ENCODE results near the gene PPP6R3. TPM values are rescaled to one million over a fixed set of nuclear protein-coding genes. Genes with fewer than 3 reads are reported as not detected.

The PPP6R3 gene
- total and polyA plus RNA-seq, 2 of the 8 experiments (the other 6 are each of a cell fraction or from before 2014, with no cell fraction given), result 44.6 to 150 TPM

DNA sequence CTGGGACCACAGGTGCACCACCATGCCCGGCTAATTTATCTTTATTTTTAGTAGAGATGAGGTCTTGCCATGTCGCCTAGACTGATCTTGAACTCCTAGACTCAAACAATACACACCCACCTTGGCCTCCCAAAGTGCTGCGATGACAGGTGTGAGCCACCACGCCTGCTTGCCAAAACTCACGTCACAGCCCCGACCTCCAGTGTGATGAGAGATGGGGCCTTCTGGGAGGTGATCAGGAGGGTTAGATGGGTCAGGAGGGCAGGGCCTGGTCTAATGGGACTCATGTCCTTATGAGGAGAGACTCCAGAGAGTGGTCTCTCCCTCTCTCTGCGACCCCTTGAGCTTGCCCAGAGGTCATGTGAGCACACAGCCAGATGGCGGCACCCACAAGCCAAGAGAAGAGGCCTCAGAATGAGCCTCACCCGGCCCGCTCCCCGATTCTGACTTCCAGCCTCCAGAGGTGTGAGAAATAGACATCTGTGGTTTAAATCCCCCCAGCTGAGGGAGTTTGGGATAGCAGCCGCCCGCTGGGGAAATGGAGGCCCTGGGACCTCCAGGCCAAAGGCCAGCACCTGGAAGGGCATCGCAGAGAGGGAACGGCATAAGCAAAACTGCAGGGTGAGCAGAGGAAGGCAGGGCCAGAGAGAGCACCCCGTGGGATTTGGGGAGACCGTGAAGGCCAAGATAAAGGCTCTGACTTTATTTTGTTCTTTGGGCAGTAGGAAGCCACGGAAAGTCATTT, 199.7 kb downstream of the PPP6R3 start:
- Histone ChIP-seq H2BK5ac (ENCODE audit: low read depth, low read length) (no peak overlapping the region), H3K14ac (ENCODE audit: insufficient read length) (no peak overlapping the region), H4K5ac (ENCODE audit: insufficient read length, low read depth, low read length) (no peak overlapping the region), H2BK20ac (ENCODE audit: low read length) (no peak overlapping the region), H4K20me1 (replicated peaks in 1 of 2; ENCODE audit: control insufficient read depth in 1 of 2, insufficient read depth in 2 of 2, low read length in 2 of 2) (no peaks in the 10 kb centered on the region), H4K8ac (ENCODE audit: extremely low read depth, insufficient read depth, low read length) (no peak overlapping the region), H3K23me2 (ENCODE audit: low read depth, low read length) (no peaks in the 10 kb centered on the region), H3K27me3 (replicated peaks in 1 of 4; ENCODE audit: control insufficient read depth in 3 of 4, extremely low read depth in 1 of 4, insufficient read depth in 3 of 4, low read length in 3 of 4) (no peaks in the 10 kb centered on the region), H3K9me3 (ENCODE audit: insufficient read depth in 2 of 2, low read depth in 1 of 2, low read length in 1 of 2) (peaks cover 0 to 1% of the 10 kb centered on the region in 2 experiments; a peak in 1 of 4 replicates), H2BK15ac (ENCODE audit: low read length) (no peak overlapping the region; the same call in 1 of the 2 replicates), H3K79me1 (ENCODE audit: low read depth, low read length) (no peaks in the 10 kb centered on the region), H3K79me2 (ENCODE audit: control insufficient read depth in 1 of 2, insufficient read depth in 2 of 2, low read length in 2 of 2) (no peaks in the 10 kb centered on the region), H3K4me3 (ENCODE audit: extremely low read depth in 1 of 4, insufficient read depth in 2 of 4, low read depth in 3 of 4, low read length in 4 of 4) (no peak overlapping the region), H3K9ac (replicated peaks in 1 of 4; ENCODE audit: extremely low read depth in 1 of 4, low read depth in 3 of 4, low read length in 3 of 4) (no peak overlapping the region), H4K91ac (replicated peaks; ENCODE audit: insufficient read length, low read length) (no peak overlapping the region), H3K23ac (ENCODE audit: insufficient read length) (no peak overlapping the region), H2BK120ac (replicated peaks; ENCODE audit: low read depth, low read length) (no peak overlapping the region), H2AK5ac (ENCODE audit: low read depth, low read length) (no peak overlapping the region), H3K4me2 (ENCODE audit: insufficient read depth in 1 of 2, low read depth in 2 of 2, low read length in 2 of 2) (no peak overlapping the region), H3K4ac (replicated peaks; ENCODE audit: insufficient read length, low read depth, low read length) (no peak overlapping the region), H3K4me1 (replicated peaks in 1 of 4; ENCODE audit: control insufficient read depth in 3 of 4, insufficient read depth in 4 of 4, low read length in 3 of 4) (no peaks in the 10 kb centered on the region), H3K36me3 (ENCODE audit: control insufficient read depth in 2 of 4, insufficient read depth in 4 of 4, low read length in 3 of 4) (no peaks in the 10 kb centered on the region), H2AFZ (ENCODE audit: low read length) (no peak overlapping the region), H2BK12ac (ENCODE audit: low read depth, low read length) (no peak overlapping the region), H3K56ac (replicated peaks; ENCODE audit: insufficient read length, low read depth, low read length) (no peak overlapping the region), H3K18ac (ENCODE audit: extremely low read depth, low read length) (no peak overlapping the region), H3K27ac (ENCODE audit: low read depth, low read length) (no peak overlapping the region)
- POLR2A ChIA-PET (ENCODE audit: partially characterized antibody), result interaction anchor here (1.0 to 1.1 kb wide), 2 partner anchors 10 to 11 kb away, joined by 3 read pairs; no protein-coding TSS in a partner anchor
- no peak for FAIRE-seq
- TF ChIP-seq RAD21 (IDR thresholded peaks at IDR 0.05 in 1 of 2, conservative IDR thresholded peaks at IDR 0.05 in 1 of 2; ENCODE audit: low read depth in 2 of 2, low read length in 2 of 2) (0 out of 4 replicates have a peak, but pooled peaks of 1 of the 2 experiments have one; percentile 7), CREB1 (IDR thresholded peaks at IDR 0.05) (no peak)
- CTCF ChIA-PET (ENCODE audit: partially characterized antibody), result interaction anchor here (1.0 to 2.3 kb wide), 5 partner anchors 10 to 33 kb away, joined by 3 to 5 read pairs (median 4); no protein-coding TSS in a partner anchor
- WGBS, 2 experiments (ENCODE audit: extremely low coverage in 1 of 2, insufficient coverage in 1 of 2, insufficient read length in 1 of 2, insufficient replicate concordance in 2 of 2, low coverage in 1 of 2, low lambda C conversion rate in 2 of 2, missing lambda C conversion rate in 1 of 2), result 87% methylated on average over 15 of the region's 18 CpGs; no CpG with 5 or more reads in 1 of the 2 experiments
- no peak for DNase-seq (ENCODE audit: low read depth in 1 of 2, low spot score in 2 of 2)
